IPS-18a (cell line): ENCODE results near the gene CCDC167.
A peak's percentile ranks its signal among the peaks of the same experiment; 100 is the strongest.

Experiments
- H3K27ac ChIP-seq: one replicate; pipeline ENCODE4 v1.5.1; 2013; ENCODE audit warnings: low read length
- H3K27me3 ChIP-seq: one replicate; pipeline ENCODE4 v1.6.1; 2013; ENCODE audit warnings: mild to moderate bottlenecking, low read length; ENCODE audit not compliant: control insufficient read depth, insufficient read depth
- H3K36me3 ChIP-seq: one replicate; pipeline ENCODE4 v1.6.1; 2013; ENCODE audit warnings: low read depth, low read length; ENCODE audit not compliant: control insufficient read depth
- H3K4me1 ChIP-seq: one replicate; pipeline ENCODE4 v1.6.1; 2013; ENCODE audit warnings: low read depth, low read length; ENCODE audit not compliant: control insufficient read depth
- H3K4me3 ChIP-seq: one replicate; pipeline ENCODE4 v1.5.1; 2013; ENCODE audit warnings: low read length
- H3K9ac ChIP-seq: one replicate; pipeline ENCODE4 v1.6.1; 2013; ENCODE audit warnings: mild to moderate bottlenecking, low read length, moderate library complexity
- H3K9me3 ChIP-seq: one replicate; pipeline ENCODE4 v1.6.1; 2013; ENCODE audit warnings: low read depth, low read length; ENCODE audit not compliant: control insufficient read depth

Gene CCDC167

DNA sequence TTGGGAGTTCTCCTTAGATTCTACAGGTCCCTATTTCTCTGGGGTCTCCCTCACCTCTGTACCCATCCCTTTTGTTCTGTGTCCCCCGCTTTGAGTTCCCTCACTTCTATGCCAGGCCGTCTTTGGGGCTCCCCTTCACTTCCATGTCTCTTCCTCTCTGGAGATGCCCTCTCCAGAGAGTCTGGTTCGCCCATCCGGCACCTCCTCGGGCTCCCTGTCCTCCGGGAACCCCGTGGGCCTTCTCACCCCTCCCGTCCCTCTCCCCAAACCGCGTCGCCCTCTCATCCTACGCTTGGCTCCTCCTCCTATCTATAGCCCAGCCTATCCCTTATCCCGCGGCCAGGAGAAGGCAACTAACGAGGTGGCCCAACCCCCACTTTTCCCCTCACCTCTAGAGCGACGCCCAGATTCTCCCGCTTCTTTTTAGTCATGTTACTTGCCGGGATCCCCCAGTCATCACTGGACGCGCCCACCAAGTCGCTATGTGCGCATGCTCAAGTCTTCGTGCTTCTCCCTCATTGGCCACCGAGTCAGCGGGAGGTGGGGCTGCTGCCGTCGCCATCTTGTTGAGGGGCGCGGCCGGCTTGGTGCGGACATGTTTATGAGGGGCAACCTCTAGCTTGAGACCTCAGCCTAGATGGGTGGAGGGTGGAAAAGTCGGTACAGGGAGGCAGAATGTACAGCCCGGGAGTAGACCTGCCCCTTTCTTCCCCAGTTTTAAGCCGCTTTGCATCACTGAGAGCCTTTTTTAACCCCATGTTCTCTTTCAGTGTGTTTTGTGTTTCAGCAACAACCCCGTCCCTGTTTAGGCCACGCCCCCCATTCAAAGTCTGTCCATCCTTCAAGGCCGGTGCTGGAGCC lies at the start of gene CCDC167:
TSS of gene CCDC167 (minus strand) at position 461 of the 861 bp plus-strand sequence. CDS start at position 431, 30 bp downstream.
- Histone ChIP-seq H3K4me1 (no peaks in the 10 kb centered on the region), H3K27ac (peak within 1 kb of the TSS; percentile 84), H3K36me3 (no peaks in the 10 kb centered on the region), H3K4me3 (peak within 1 kb of the TSS; percentile 76), H3K27me3 (peaks cover 28% of the 10 kb centered on the region), H3K9ac (peak within 1 kb of the TSS; percentile 78), H3K9me3 (no peaks in the 10 kb centered on the region)

DNA sequence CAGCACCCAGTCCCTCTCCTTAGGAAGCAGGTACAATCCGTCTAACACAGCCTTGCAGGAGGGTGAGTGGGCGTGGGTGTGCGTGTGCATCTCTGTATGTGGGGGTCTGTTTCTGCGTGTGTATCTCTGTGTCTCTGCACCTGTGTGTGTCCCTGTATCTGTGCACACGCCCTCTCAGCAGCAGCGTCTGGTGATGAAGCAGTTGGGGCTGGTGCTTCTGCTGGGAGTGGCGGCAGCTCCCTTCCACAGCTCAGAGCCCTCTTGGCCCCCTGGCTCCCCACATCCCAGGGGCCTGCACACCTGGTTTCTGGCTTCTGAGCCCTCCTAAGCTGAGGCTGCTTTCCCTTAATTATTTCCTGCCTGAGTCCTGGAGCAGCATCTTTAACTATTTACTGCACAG lies 49.5 kb upstream of the CCDC167 start:
- Histone ChIP-seq H3K9me3 (no peaks in the 10 kb centered on the region), H3K36me3 (no peaks in the 10 kb centered on the region), H3K27ac (no peak overlapping the region), H3K4me3 (no peak overlapping the region), H3K27me3 (no peaks in the 10 kb centered on the region), H3K4me1 (no peaks in the 10 kb centered on the region), H3K9ac (no peak overlapping the region)

DNA sequence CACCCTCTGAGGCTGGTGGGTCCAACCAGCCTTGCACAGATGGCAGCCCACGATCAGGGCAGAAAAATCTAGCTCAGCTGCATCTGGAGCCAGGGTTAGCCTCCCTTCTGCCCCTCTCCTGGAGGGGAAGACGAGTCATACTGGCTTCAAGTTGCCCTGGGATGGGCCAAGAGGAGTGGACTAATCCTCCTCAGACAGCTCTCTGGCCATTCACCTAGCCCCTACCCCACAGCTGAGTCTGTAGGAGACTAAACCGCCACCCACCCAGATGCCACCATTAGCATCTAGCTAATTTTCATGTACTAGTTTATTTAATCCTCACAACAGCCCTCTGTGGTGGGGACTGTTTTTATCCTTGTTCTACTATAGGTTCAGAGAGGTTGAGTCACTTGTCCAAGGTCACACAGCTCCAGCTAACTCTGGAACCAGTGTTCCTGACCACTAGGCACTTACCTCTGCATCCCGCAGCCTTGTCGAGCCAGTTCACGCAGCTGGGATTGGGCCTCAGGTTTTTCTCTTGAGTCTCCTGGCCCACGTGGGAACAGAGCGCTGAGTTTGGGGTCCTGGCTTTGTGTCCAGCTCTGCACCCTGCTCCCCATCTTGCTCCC lies 48.5 kb upstream of the CCDC167 start:
- H3K4me3 ChIP-seq: no peak overlapping the region
- H3K9ac ChIP-seq: no peak overlapping the region
- no peak overlapping the region for H3K27ac ChIP-seq
- no peaks in the 10 kb centered on the region for H3K4me1 ChIP-seq
- no peaks in the 10 kb centered on the region for H3K27me3 ChIP-seq
- no peaks in the 10 kb centered on the region for H3K9me3 ChIP-seq
- no peaks in the 10 kb centered on the region for H3K36me3 ChIP-seq

DNA sequence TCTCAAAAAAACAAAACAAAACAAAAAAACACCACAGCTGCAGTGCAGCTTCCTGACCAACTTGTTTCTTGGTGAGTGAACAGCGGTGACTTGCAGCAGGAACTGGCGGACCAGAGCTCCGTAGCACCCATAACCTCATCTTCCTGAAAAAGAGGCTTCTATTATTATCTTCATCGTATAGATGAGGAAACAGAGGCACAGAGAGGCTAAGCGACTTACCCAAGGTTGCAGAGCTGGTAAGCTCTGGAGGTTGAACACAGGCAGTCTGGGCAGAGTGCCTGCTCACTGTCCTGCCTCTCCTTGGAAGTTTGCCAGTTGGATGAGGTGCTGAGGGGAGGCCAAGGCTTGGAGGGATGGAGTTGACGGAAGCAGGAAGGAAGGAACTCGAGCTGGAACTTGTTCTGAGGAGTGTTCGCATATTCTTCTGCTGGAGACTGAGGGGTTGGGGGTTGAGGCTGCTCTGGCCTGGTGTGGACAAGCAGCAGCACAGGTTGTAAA lies 47.9 kb upstream of the CCDC167 start:
- Histone ChIP-seq H3K27me3 (no peaks in the 10 kb centered on the region), H3K27ac (no peak overlapping the region), H3K4me3 (no peak overlapping the region), H3K4me1 (no peaks in the 10 kb centered on the region), H3K9me3 (no peaks in the 10 kb centered on the region), H3K36me3 (no peaks in the 10 kb centered on the region), H3K9ac (no peak overlapping the region)

DNA sequence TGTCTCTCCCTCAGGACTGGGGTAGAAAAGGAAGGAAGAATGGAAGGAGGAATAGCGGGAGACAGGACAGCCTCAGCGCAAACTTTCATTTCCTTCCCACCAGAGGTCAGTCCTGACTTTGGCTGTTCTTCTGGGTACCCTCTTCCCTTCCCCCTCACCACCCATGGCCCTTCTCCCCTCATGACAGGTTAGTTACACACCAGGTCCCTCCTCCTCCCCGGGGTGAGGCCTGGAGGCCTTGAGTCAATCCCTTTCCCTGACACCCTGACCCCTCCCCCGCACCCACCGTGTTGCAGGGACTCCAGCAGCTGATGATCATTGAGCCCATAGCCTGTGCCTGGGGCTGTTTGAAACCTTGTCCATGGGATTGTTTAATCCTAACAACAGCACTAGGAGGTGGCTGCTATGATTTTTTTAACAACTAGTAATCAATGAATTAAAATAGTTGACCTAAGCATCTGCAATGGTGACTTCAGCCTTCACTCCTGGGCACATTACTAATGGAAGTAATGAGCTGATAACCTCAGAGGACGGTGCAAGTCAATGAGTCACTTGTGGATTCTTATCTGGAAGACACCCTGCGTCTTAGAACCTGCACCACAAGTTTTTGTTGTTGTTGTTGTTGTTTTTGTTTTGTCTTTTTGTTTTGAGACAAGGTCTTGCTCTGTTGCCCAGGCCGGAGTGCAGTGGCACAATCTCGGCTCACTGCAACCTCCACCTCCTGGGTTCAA lies 46.6 kb upstream of the CCDC167 start:
- no peaks in the 10 kb centered on the region for H3K36me3 ChIP-seq

DNA sequence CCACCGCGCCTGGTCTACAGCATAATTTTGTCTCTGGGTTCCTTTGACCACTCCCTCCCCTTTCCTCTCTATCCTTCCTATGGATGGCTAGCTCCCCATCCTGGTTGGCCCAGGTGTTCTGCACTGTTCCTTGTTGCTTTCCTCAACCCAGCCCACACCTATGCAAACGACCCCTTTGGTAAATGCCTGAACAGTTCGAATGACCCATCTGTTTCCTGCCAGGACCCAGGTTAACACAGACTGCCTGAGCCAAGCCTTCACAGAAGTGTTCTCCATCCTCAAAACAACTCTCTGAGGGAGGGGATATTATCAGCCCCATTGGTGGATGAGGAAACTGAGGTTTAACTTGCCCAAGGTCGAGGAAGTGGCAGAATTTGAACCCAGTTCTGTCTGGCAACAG lies 44.8 kb upstream of the CCDC167 start:
- Histone ChIP-seq H3K4me1 (no peaks in the 10 kb centered on the region), H3K4me3 (no peak overlapping the region), H3K36me3 (no peaks in the 10 kb centered on the region), H3K27ac (no peak overlapping the region), H3K9me3 (no peaks in the 10 kb centered on the region), H3K27me3 (no peaks in the 10 kb centered on the region), H3K9ac (no peak overlapping the region)

More for the DNA sequence above, 46.6 kb upstream of the CCDC167 start:
- no peaks in the 10 kb centered on the region for H3K27me3 ChIP-seq
- H3K27ac ChIP-seq: no peak overlapping the region
- H3K4me1 ChIP-seq: no peaks in the 10 kb centered on the region
- no peak overlapping the region for H3K9ac ChIP-seq
- H3K9me3 ChIP-seq: no peaks in the 10 kb centered on the region
- H3K4me3 ChIP-seq: no peak overlapping the region

DNA sequence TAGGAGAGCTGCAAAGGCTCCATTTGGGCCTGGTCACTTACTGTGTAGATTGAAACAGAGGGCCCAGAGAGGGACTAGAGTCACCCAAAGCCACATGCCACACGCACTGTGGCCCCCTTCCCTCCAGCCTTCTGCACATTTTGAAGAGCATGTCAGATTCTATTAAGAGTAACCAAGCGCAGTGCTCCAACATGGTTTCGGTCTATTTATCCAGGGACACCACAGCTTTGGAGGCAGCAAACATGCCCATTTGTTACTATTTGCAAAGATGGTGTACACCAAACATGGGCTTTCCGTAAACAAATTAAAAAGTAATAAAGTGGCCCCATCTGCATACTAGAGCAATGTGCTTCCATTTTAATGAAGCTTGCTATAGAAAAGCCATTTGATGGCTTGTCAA lies 43.7 kb upstream of the CCDC167 start:
- H3K27ac ChIP-seq: no peak overlapping the region
- H3K4me3 ChIP-seq: no peak overlapping the region
- H3K36me3 ChIP-seq: no peaks in the 10 kb centered on the region
- H3K27me3 ChIP-seq: peaks cover 6% of the 10 kb centered on the region
- H3K9me3 ChIP-seq: no peaks in the 10 kb centered on the region
- no peaks in the 10 kb centered on the region for H3K4me1 ChIP-seq
- no peak overlapping the region for H3K9ac ChIP-seq

DNA sequence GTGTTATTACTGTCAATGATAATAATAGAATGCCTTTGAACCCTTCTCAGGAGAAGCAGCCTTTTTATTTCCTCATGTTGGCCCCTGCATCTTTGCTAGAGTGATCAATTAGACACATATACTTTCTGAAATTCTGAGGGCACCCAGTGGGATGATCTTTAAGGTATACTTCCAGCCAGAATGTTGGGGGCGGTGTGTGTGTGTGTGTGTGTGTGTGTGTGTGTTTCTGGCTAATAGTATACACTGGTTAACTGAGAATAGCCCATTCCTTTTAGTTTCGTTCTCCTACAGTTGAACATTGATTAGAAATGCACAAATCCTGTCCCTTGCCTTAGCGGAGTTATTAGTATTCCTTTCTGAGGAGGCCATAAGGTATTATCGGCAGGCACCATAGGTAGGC lies 41.7 kb upstream of the CCDC167 start:
- Histone ChIP-seq H3K4me1 (peaks cover 5% of the 10 kb centered on the region), H3K4me3 (no peak overlapping the region), H3K9ac (no peak overlapping the region), H3K27ac (no peak overlapping the region), H3K27me3 (peaks cover 26% of the 10 kb centered on the region), H3K9me3 (no peaks in the 10 kb centered on the region), H3K36me3 (no peaks in the 10 kb centered on the region)

DNA sequence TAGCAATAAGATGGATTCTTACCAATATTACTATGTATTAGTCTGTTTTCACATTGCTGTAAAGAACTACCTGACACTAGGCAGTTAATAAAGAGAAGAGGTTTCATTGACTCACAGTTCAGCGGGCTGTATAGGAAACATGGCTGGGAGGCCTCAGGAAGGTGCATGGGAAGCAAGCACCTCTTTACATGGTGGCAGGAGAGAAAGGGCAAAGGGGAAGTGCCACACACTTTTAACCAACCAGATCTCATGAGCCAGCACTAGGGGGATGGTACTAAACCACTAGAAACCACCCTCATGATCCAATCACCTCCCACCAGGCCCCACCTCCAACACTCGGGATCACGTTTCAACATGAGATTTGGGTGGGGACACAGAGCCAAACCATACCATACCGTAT lies 40.7 kb upstream of the CCDC167 start:
- Histone ChIP-seq H3K36me3 (no peaks in the 10 kb centered on the region), H3K9me3 (no peaks in the 10 kb centered on the region), H3K4me3 (no peak overlapping the region), H3K27ac (no peak overlapping the region), H3K4me1 (peaks cover 5% of the 10 kb centered on the region), H3K9ac (no peak overlapping the region), H3K27me3 (peaks cover 35% of the 10 kb centered on the region)

DNA sequence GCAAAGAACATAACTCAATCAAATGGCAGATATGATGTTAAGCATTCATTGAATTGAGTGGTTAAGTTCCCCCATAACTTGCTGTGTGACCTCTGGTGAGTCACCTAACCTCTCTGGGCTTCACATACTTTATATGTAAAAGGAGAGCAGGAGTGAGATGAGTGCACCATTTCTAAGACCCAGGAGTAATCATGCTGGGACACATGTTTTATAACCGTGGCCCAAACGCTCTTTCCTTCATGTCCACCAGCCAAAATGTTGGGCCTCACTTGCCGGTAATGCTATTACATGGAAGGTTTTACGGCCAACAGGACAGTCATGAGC lies 40.3 kb upstream of the CCDC167 start:
- Histone ChIP-seq H3K4me1 (peaks cover 9% of the 10 kb centered on the region), H3K9me3 (no peaks in the 10 kb centered on the region), H3K36me3 (no peaks in the 10 kb centered on the region), H3K9ac (no peak overlapping the region), H3K4me3 (no peak overlapping the region), H3K27ac (no peak overlapping the region), H3K27me3 (peaks cover 39% of the 10 kb centered on the region)

DNA sequence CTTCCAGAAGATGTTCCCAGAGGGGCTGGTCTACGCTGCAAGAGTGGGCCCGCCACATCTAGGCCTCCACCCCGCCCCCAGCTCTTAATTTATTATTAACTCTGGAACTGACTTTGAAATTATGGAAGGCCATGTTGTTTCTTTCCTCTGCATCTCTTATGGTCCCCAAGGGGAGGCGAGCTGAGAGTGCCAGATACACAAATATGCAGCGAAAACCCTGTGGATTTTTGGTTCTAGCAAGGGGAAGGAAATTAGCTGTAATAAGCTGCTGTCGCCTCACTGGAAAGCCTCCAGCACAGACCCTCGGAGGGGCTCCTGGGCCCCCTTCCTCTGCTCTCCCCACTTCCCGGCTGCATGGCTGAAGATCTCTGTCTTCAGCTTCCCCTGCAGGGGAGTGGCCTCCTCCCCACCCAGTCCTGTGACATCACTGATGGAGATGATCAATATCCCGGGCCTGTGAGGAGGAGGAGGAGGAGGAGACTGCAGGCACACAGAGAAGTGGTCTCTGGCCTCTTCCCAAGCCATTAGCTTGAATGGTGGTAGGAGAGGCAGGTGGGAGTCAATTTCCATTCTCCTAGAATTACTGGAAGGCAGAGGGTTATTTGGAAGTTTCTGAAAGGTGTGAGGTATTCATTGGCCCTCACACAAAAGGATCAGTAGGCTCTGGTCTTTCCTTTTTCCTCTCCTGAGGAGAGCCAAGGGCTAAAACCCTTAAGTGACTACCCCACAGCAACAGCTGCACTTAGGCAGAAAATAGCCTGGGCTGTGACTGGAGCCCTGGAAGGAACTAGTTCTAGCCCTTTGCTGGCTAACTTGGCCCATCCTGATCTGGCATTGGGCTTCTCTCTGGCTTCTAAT lies 39.7 kb upstream of the CCDC167 start:
- Histone ChIP-seq H3K36me3 (no peaks in the 10 kb centered on the region), H3K4me1 (peaks cover 10% of the 10 kb centered on the region), H3K27ac (no peak overlapping the region), H3K4me3 (no peak overlapping the region), H3K27me3 (peaks cover 45% of the 10 kb centered on the region), H3K9ac (no peak overlapping the region), H3K9me3 (no peaks in the 10 kb centered on the region)
